Small intestine (tissue), 7 donors: ENCODE results near the gene TANC1. TPM values are rescaled to one million over a fixed set of nuclear protein-coding genes. Genes with fewer than 3 reads are reported as not detected.

ENCODE experiments used
- DNase-seq, 2 donors: peaks; one replicate each; pipeline versions ENCODE4 v3.0.0 to v3.0.0-alpha.2; 2013
- FAIRE-seq: peaks from 2 replicates; lab custom pipeline; 2012; peaks lifted over from hg19 to GRCh38; lab: Jason Lieb, UNC
- H3K27ac ChIP-seq, 3 donors: one replicate each; pipeline ENCODE4 v1.5.1; 2013; ENCODE audit warnings: low read length in 2 of 3, mild to moderate bottlenecking in 2 of 3, control low read depth in 1 of 3, inconsistent platforms in 1 of 3, low read depth in 1 of 3, moderate library complexity in 1 of 3
- H3K27me3 ChIP-seq, 3 donors: one replicate each; pipeline ENCODE4 v1.6.1; 2013; ENCODE audit warnings: low read length in 3 of 3, inconsistent platforms in 1 of 3; ENCODE audit not compliant: control insufficient read depth in 3 of 3, insufficient read depth in 3 of 3
- H3K36me3 ChIP-seq, 3 donors: one replicate each; pipeline ENCODE4 v1.6.1; 2013; ENCODE audit warnings: low read length in 3 of 3, inconsistent platforms in 1 of 3, low read depth in 1 of 3, mild to moderate bottlenecking in 1 of 3, moderate library complexity in 1 of 3; ENCODE audit not compliant: control insufficient read depth in 3 of 3, insufficient read depth in 2 of 3
- H3K4me1 ChIP-seq, 3 donors: one replicate each; pipeline ENCODE4 v1.6.1; 2013; ENCODE audit warnings: low read length in 2 of 3, inconsistent platforms in 1 of 3, low read depth in 1 of 3, mild to moderate bottlenecking in 1 of 3, moderate library complexity in 1 of 3; ENCODE audit not compliant: control insufficient read depth in 3 of 3, insufficient read depth in 2 of 3
- H3K4me3 ChIP-seq, 3 donors: one replicate each; pipeline ENCODE4 v1.5.1; 2013; ENCODE audit warnings: low read length in 3 of 3, control low read depth in 1 of 3, inconsistent platforms in 1 of 3, low read depth in 1 of 3, mild to moderate bottlenecking in 1 of 3, moderate library complexity in 1 of 3
- H3K9me3 ChIP-seq, 2 donors: one replicate each; pipeline ENCODE4 v1.6.1; 2013; ENCODE audit warnings: low read depth in 1 of 2, low read length in 1 of 2; ENCODE audit not compliant: control insufficient read depth in 2 of 2, insufficient read depth in 1 of 2
- WGBS, 3 donors: extraction: QIAGEN DNeasy Blood & Tissue Kit; methylation state at CpG; one replicate each; pipeline ENCODE4 v1.1.7; 2013; 5-methylcytosine and 5-hydroxymethylcytosine counted together
- polyA plus RNA-seq, 4 donors: library from polyadenylated mRNA; stranded (reverse) in 3 of 4; unstranded in 1 of 4; fragments of 200-250 nt in 3 of 4; fragments of 120-200 nt in 1 of 4; gene quantifications; one replicate each; pipeline versions ENCODE4 v1.2.1 to v1.2.3, GENCODE V29; 2013
- donor health status: healthy with polysubstance abuse.
- donor health status: control.
- donor health status: control.
- donor health status: Bipolar disorder and iron deficiency.
- donor health status: healthy.

The TANC1 gene
- polyA plus RNA-seq, 4 donors: 7.4 to 14.7 (median 8.8) TPM

GRCh38 chr2:159160954-159161353, 192.5 kb downstream of the TANC1 start:
- WGBS, 3 donors: 56 to 62% (median 60%) methylated on average over 3 of the region's 3 CpGs
- H3K4me1 ChIP-seq: peaks cover 6 to 17% (median 9%) of the 10 kb centered on the region in 3 donors
- no peak overlapping the region for H3K4me3 ChIP-seq
- no peaks in the 10 kb centered on the region for H3K9me3 ChIP-seq
- FAIRE-seq: no peak
- no peaks in the 10 kb centered on the region for H3K27me3 ChIP-seq
- peaks cover 0 to 34% (median 4%) of the 10 kb centered on the region in 3 donors for H3K36me3 ChIP-seq
- no peak overlapping the region for H3K27ac ChIP-seq
- DNase-seq: no peak

GRCh38 chr2:159163930-159164329, 195.5 kb downstream of the TANC1 start:
- peaks cover 0 to 36% (median 4%) of the 10 kb centered on the region in 3 donors for H3K36me3 ChIP-seq
- no peak for DNase-seq
- WGBS, 3 donors: 56 to 71% (median 62%) methylated on average over 6 of the region's 6 CpGs
- no peak overlapping the region for H3K4me3 ChIP-seq
- H3K4me1 ChIP-seq: no peaks in the 10 kb centered on the region
- H3K27ac ChIP-seq: no peak overlapping the region
- no peak for FAIRE-seq
- no peaks in the 10 kb centered on the region for H3K27me3 ChIP-seq
- H3K9me3 ChIP-seq: peaks cover 0 to 3% of the 10 kb centered on the region in 2 donors

- H3K27me3 ChIP-seq: no peaks in the 10 kb centered on the region
- no peaks in the 10 kb centered on the region for H3K4me1 ChIP-seq
- H3K27ac ChIP-seq: no peak overlapping the region
- DNase-seq (no peak), FAIRE-seq (no peak)
- no peak overlapping the region for H3K4me3 ChIP-seq
- H3K9me3 ChIP-seq: peaks cover 0 to 3% of the 10 kb centered on the region in 2 donors
- WGBS, 3 donors: 66 to 96% (median 77%) methylated on average over 3 of the region's 3 CpGs
- H3K36me3 ChIP-seq: peaks cover 0 to 36% (median 4%) of the 10 kb centered on the region in 3 donors
Observed at GRCh38 chr2:159164457-159164911, 196.0 kb downstream of the TANC1 start.

- no peak overlapping the region for H3K4me3 ChIP-seq
- H3K27me3 ChIP-seq: no peaks in the 10 kb centered on the region
- H3K9me3 ChIP-seq: peaks cover 0 to 3% of the 10 kb centered on the region in 2 donors
- no peak for DNase-seq
- no peak for FAIRE-seq
- WGBS, 3 donors: 89 to 93% (median 90%) methylated on average over 4 of the region's 4 CpGs
- peaks cover 0 to 38% (median 4%) of the 10 kb centered on the region in 3 donors for H3K36me3 ChIP-seq
- H3K4me1 ChIP-seq: no peaks in the 10 kb centered on the region
- no peak overlapping the region for H3K27ac ChIP-seq
Observed at GRCh38 chr2:159165048-159165447, 196.6 kb downstream of the TANC1 start.

DNA sequence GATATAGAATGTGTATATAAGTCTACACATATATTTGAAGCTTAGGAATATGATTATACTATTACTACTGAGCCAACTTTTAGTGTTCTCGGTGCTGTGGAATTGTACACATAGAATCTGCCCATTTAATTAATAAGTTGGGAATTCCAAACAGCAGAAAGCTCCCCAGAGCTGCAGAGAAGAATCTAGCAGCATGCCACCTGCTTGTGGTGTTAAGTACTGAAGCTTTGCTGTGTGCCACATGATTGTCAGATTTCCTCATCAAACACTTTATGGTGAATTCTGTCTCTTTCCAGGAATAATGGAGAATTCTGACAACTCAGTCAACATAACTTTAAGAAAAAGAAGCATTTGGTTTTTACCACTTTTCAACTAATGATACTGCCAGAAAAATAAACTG, 200.3 kb downstream of the TANC1 start:
- no peak overlapping the region for H3K27ac ChIP-seq
- H3K4me1 ChIP-seq: no peaks in the 10 kb centered on the region
- no peaks in the 10 kb centered on the region for H3K27me3 ChIP-seq
- peaks cover 0 to 41% (median 8%) of the 10 kb centered on the region in 3 donors for H3K36me3 ChIP-seq
- H3K9me3 ChIP-seq: peaks cover 0 to 3% of the 10 kb centered on the region in 2 donors
- DNase-seq (no peak), FAIRE-seq (no peak)
- H3K4me3 ChIP-seq: no peak overlapping the region
- WGBS, 3 donors: 85 to 97% (median 90%) methylated on average over 1 of the region's 1 CpG

- no peak for DNase-seq
- no peak overlapping the region for H3K4me3 ChIP-seq
- 71 to 90% (median 86%) methylated on average over 6 of the region's 6 CpGs for WGBS, 3 donors
- H3K36me3 ChIP-seq: peaks cover 0 to 46% (median 8%) of the 10 kb centered on the region in 3 donors
- H3K27me3 ChIP-seq: no peaks in the 10 kb centered on the region
- no peaks in the 10 kb centered on the region for H3K4me1 ChIP-seq
- H3K9me3 ChIP-seq: peaks cover 0 to 3% of the 10 kb centered on the region in 2 donors
- FAIRE-seq: no peak
- no peak overlapping the region for H3K27ac ChIP-seq
Observed at GRCh38 chr2:159169187-159169586, 200.7 kb downstream of the TANC1 start.

DNA sequence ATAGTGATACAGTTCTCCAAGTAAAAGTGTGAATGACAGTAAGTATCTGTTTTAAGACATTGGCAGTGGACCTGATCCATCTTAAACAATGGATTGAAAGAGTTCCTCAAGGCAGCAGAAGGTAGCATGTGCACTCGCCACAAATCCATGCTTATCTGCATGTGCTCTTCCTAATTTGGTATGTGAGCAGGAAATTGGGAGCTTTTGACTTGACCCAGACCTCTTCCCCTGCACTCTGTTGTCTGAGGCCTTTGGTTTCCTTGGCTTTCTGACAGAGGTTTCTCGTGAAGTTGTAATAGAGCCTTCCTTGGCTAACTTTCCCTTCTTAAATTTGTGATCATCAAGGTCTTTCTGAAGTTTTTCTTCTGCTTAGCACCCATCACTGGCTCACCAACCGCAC, 204.0 kb downstream of the TANC1 start:
- FAIRE-seq (no peak), DNase-seq (no peak)
- no peaks in the 10 kb centered on the region for H3K27me3 ChIP-seq
- no peak overlapping the region for H3K27ac ChIP-seq
- WGBS, 3 donors: 85 to 94% (median 91%) methylated on average over 3 of the region's 3 CpGs
- peaks cover 3 to 47% (median 10%) of the 10 kb centered on the region in 3 donors for H3K36me3 ChIP-seq
- no peaks in the 10 kb centered on the region for H3K4me1 ChIP-seq
- no peaks in the 10 kb centered on the region for H3K9me3 ChIP-seq
- no peak overlapping the region for H3K4me3 ChIP-seq

GRCh38 chr2:159174759-159175158, 206.3 kb downstream of the TANC1 start:
- H3K27me3 ChIP-seq: no peaks in the 10 kb centered on the region
- no peaks in the 10 kb centered on the region for H3K9me3 ChIP-seq
- H3K4me3 ChIP-seq: no peak overlapping the region
- no peaks in the 10 kb centered on the region for H3K4me1 ChIP-seq
- WGBS, 3 donors: 89 to 91% (median 91%) methylated on average over 9 of the region's 9 CpGs
- no peak for DNase-seq
- FAIRE-seq: no peak
- H3K36me3 ChIP-seq: peaks cover 3 to 59% (median 15%) of the 10 kb centered on the region in 3 donors
- H3K27ac ChIP-seq: no peak overlapping the region

DNA sequence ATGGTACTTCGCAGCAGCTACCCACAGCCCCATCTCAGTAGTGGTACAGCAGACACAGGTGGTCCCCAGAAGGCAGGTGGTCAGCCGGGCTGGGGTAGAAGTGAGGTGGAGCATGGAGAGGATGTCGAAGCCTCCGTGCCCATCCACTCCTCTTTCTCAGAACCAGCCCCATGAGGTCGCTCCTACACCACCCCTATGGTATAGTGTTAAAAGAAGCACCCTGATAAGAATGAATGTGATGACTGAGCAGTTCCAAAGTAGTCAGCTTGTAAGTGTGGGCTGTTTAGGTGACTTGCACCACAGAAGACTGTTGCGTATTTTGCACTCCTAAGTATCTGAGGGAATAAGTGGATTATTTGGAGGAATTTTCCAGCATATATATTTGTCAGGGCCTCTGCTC, 206.7 kb downstream of the TANC1 start:
- Histone ChIP-seq H3K36me3 (peaks cover 3 to 62% (median 15%) of the 10 kb centered on the region in 3 donors), H3K27me3 (no peaks in the 10 kb centered on the region), H3K9me3 (no peaks in the 10 kb centered on the region), H3K4me1 (no peaks in the 10 kb centered on the region), H3K27ac (no peak overlapping the region), H3K4me3 (no peak overlapping the region)
- 83 to 90% (median 86%) methylated on average over 6 of the region's 6 CpGs for WGBS, 3 donors
- no peak for FAIRE-seq
- no peak for DNase-seq
